CD14-positive monocyte (primary cell): Measurements from ENCODE around the gene ZNF23. TPM values are rescaled to one million over a fixed set of nuclear protein-coding genes. Genes with fewer than 3 reads are reported as not detected.

Experiments used
- DNase-seq, 3 donors: peaks; one replicate each; pipeline ENCODE4 v3.0.0-alpha.2; 2011 to 2022
- H2AFZ ChIP-seq: 2 replicates; pipeline ENCODE4 v1.6.0; 2012; ENCODE audit warnings: mild to moderate bottlenecking, low read depth, low read length, inconsistent platforms; ENCODE audit not compliant: insufficient read depth, poor library complexity, severe bottlenecking
- H3K27ac ChIP-seq, 2 donors: 1 replicate in 1 of 2; 2 replicates in 1 of 2; pipeline ENCODE4 v1.5.1; 2012 to 2013; ENCODE audit warnings: low read length in 2 of 2, control low read depth in 1 of 2, inconsistent platforms in 1 of 2, low read depth in 1 of 2, mild to moderate bottlenecking in 1 of 2
- H3K27me3 ChIP-seq, 2 donors: one replicate each; pipeline versions ENCODE4 v1.6.0 to v1.6.1; 2011 to 2013; ENCODE audit warnings: low read length in 2 of 2; ENCODE audit not compliant: control insufficient read depth in 2 of 2, insufficient read depth in 2 of 2
- H3K36me3 ChIP-seq, 2 donors: replicated peaks in 1 of 2; 1 replicate in 1 of 2; 2 replicates in 1 of 2; pipeline versions ENCODE4 v1.5.1 to v1.6.1; 2012 to 2013; ENCODE audit warnings: low read length in 2 of 2, control low read depth in 1 of 2, inconsistent platforms in 1 of 2, mild to moderate bottlenecking in 1 of 2; ENCODE audit not compliant: insufficient read depth in 2 of 2, control insufficient read depth in 1 of 2
- H3K4me1 ChIP-seq, 2 donors: 1 replicate in 1 of 2; 2 replicates in 1 of 2; pipeline versions ENCODE4 v1.5.1 to v1.6.1; 2012 to 2013; ENCODE audit warnings: low read length in 2 of 2, control low read depth in 1 of 2, inconsistent platforms in 1 of 2, mild to moderate bottlenecking in 1 of 2, moderate library complexity in 1 of 2; ENCODE audit not compliant: insufficient read depth in 2 of 2, control insufficient read depth in 1 of 2
- H3K4me2 ChIP-seq: replicated peaks from 2 replicates; pipeline ENCODE3; 2012; ENCODE audit warnings: low read length, moderate library complexity, mild to moderate bottlenecking; ENCODE audit not compliant: poor library complexity, severe bottlenecking; ENCODE audit errors: extremely low read depth
- H3K4me3 ChIP-seq, 3 experiments: fragments of 200-600 bp in 1 of 3; sonication (generic) in 1 of 3; replicated peaks in 1 of 3; 1 replicate in 2 of 3; 2 replicates in 1 of 3; pipeline ENCODE4 v1.5.1; 2011 to 2013; ENCODE audit warnings: low read length in 3 of 3, mild to moderate bottlenecking in 3 of 3, control low read depth in 2 of 3, low read depth in 2 of 3, inconsistent platforms in 1 of 3, moderate library complexity in 1 of 3
- H3K79me2 ChIP-seq: 2 replicates; pipeline ENCODE4 v1.6.0; 2012; ENCODE audit warnings: mild to moderate bottlenecking, control low read depth, inconsistent platforms, low read length, moderate library complexity; ENCODE audit not compliant: insufficient read depth
- H3K9ac ChIP-seq: 2 replicates; pipeline ENCODE4 v1.6.0; 2017; ENCODE audit warnings: low read length, mild to moderate bottlenecking; ENCODE audit not compliant: insufficient read depth, poor library complexity, severe bottlenecking
- H3K9me3 ChIP-seq, 2 donors: replicated peaks in 1 of 2; 1 replicate in 1 of 2; 2 replicates in 1 of 2; pipeline versions ENCODE4 v1.5.1 to v1.6.1; 2012 to 2013; ENCODE audit warnings: low read length in 2 of 2, control low read depth in 1 of 2; ENCODE audit not compliant: control insufficient read depth in 1 of 2, insufficient read depth in 1 of 2
- H4K20me1 ChIP-seq: 2 replicates; pipeline ENCODE4 v1.6.0; 2012; ENCODE audit warnings: mild to moderate bottlenecking, low read length, control low read depth, moderate library complexity; ENCODE audit not compliant: insufficient read depth
- H3K27ac Mint-ChIP-seq, 7 donors: one replicate each; pipeline ENCODE4 v1.8.0; 2020; ENCODE audit warnings: mild to moderate bottlenecking in 7 of 7, mixed read lengths in 7 of 7, moderate library complexity in 6 of 7, inconsistent platforms in 2 of 7
- H3K27me3 Mint-ChIP-seq, 3 donors: one replicate each; pipeline ENCODE4 v1.8.0; 2021 to 2022; ENCODE audit warnings: low read depth in 3 of 3, mild to moderate bottlenecking in 3 of 3, mixed read lengths in 3 of 3, moderate library complexity in 3 of 3, inconsistent platforms in 1 of 3
- H3K36me3 Mint-ChIP-seq, 2 donors: one replicate each; pipeline ENCODE4 v1.8.0; 2020; ENCODE audit warnings: mixed read lengths in 2 of 2, inconsistent platforms in 1 of 2, mild to moderate bottlenecking in 1 of 2
- H3K4me1 Mint-ChIP-seq: one replicate; pipeline ENCODE4 v1.8.0; 2020; ENCODE audit warnings: mild to moderate bottlenecking, mixed read lengths
- H3K4me3 Mint-ChIP-seq, 2 donors: one replicate each; pipeline ENCODE4 v1.8.0; 2020; ENCODE audit warnings: mild to moderate bottlenecking in 2 of 2, mixed read lengths in 2 of 2, moderate library complexity in 1 of 2
- H3K9me3 Mint-ChIP-seq, 7 donors: one replicate each; pipeline ENCODE4 v1.8.0; 2020 to 2022; ENCODE audit warnings: mixed read lengths in 7 of 7, mild to moderate bottlenecking in 6 of 7, moderate library complexity in 6 of 7, inconsistent platforms in 2 of 7
- CTCF ChIP-seq: fragments of 200-600 bp; IDR thresholded peaks from one replicate; pipeline ENCODE4 v1.8.0; 2022; ENCODE audit warnings: antibody characterized with exemption, mild to moderate bottlenecking
- WGBS: methylation state at CpG from one replicate; pipeline ENCODE4 v1.1.5; 2013; ENCODE audit warnings: missing lambda C conversion rate; ENCODE audit not compliant: insufficient coverage; 5-methylcytosine and 5-hydroxymethylcytosine counted together
- intact Hi-C, 2 donors: fragments of 100-400 bp; cut with micrococcal nuclease; formaldehyde crosslinking; loops; one replicate each; pipeline versions ENCODE4 v1.15.0 to v1.15.1; 2023
- polyA plus RNA-seq, 3 donors: library from polyadenylated mRNA; depleted of rRNA in 1 of 3; unstranded in 2 of 3; stranded (reverse) in 1 of 3; fragments of 300-500 nt in 2 of 3; fragments of >200 nt in 1 of 3; fragmentation: Illumina TruSeq in 2 of 3; gene quantifications; 1 replicate in 2 of 3; 2 replicates in 1 of 3; pipeline ENCODE4 v1.2.3, GENCODE V29; 2012 to 2021

Gene ZNF23
- polyA plus RNA-seq, 3 donors = 2.1 to 3.9 (median 2.8) TPM

DNA sequence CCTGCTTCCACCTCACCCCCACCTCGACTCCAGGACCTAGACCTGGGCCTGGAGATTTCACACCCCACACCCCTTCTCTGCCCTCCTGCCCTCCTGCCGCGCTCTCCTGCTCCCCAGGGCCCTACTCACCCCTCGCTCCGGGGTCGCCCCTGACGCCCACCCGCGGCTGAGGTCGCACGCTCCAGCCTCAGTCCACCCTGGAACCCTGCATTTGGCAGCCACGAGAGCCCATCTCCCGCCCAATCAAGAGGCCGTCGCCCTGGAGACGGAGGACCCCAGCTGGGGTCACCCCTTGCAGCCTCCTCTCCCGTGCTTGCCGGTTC, 36.3 kb downstream of the ZNF23 start:
- Histone ChIP-seq H3K4me3 (no peak overlapping the region), H3K27ac (no peak overlapping the region), H3K4me1 (no peaks in the 10 kb centered on the region), H3K36me3 (no peaks in the 10 kb centered on the region), H2AFZ (no peak overlapping the region), H3K9ac (no peak overlapping the region), H3K9me3 (no peaks in the 10 kb centered on the region), H3K27me3 (peaks cover 17 to 27% of the 10 kb centered on the region in 2 donors), H4K20me1 (no peaks in the 10 kb centered on the region), H3K4me2 (no peak overlapping the region), H3K79me2 (no peaks in the 10 kb centered on the region)
- peak overlapping the region in 1 of 2 donors; percentile 59 for H3K4me3 Mint-ChIP-seq
- H3K27ac Mint-ChIP-seq = no peak overlapping the region
- no peak for DNase-seq
- H3K27me3 Mint-ChIP-seq = peaks cover 35 to 42% (median 38%) of the 10 kb centered on the region in 3 donors
- intact Hi-C loops = no loop called here
- no peaks in the 10 kb centered on the region for H3K36me3 Mint-ChIP-seq
- no peak for TF ChIP-seq CTCF
- H3K9me3 Mint-ChIP-seq = peaks cover 0 to 15% (median 10%) of the 10 kb centered on the region in 7 donors
- no peaks in the 10 kb centered on the region for H3K4me1 Mint-ChIP-seq
- WGBS = 21% methylated on average over 18 of the region's 18 CpGs

GRCh38 chr16:71424626-71425025, 37.4 kb downstream of the ZNF23 start:
- intact Hi-C loops = no loop called here
- Mint-ChIP-seq H3K27me3 (peaks cover 34 to 42% (median 39%) of the 10 kb centered on the region in 3 donors), H3K9me3 (peaks cover 0 to 14% (median 10%) of the 10 kb centered on the region in 7 donors), H3K4me3 (peak overlapping the region in 1 of 2 donors; percentile 36), H3K36me3 (no peaks in the 10 kb centered on the region), H3K27ac (no peak overlapping the region), H3K4me1 (no peaks in the 10 kb centered on the region)
- peaks cover 17 to 27% of the 10 kb centered on the region in 2 donors for H3K27me3 ChIP-seq
- H3K9me3 ChIP-seq = no peaks in the 10 kb centered on the region
- no peaks in the 10 kb centered on the region for H3K36me3 ChIP-seq
- H4K20me1 ChIP-seq = no peaks in the 10 kb centered on the region
- TF ChIP-seq CTCF = no peak
- no peaks in the 10 kb centered on the region for H3K79me2 ChIP-seq
- H2AFZ ChIP-seq = no peak overlapping the region
- H3K27ac ChIP-seq = no peak overlapping the region
- H3K4me1 ChIP-seq = no peaks in the 10 kb centered on the region
- no peak overlapping the region for H3K4me3 ChIP-seq
- no peak for DNase-seq
- no peak overlapping the region for H3K9ac ChIP-seq
- H3K4me2 ChIP-seq = no peak overlapping the region
- whole genome bisulfite sequencing = 65% methylated on average over 3 of the region's 6 CpGs
